ENCODE measurements around the gene REEP1.
"Not testable (repeated sequence)": the region's sequence is repeated elsewhere in the genome, so short reads cannot be mapped to it uniquely, and the experiment has no call there.

Gene REEP1

DNA sequence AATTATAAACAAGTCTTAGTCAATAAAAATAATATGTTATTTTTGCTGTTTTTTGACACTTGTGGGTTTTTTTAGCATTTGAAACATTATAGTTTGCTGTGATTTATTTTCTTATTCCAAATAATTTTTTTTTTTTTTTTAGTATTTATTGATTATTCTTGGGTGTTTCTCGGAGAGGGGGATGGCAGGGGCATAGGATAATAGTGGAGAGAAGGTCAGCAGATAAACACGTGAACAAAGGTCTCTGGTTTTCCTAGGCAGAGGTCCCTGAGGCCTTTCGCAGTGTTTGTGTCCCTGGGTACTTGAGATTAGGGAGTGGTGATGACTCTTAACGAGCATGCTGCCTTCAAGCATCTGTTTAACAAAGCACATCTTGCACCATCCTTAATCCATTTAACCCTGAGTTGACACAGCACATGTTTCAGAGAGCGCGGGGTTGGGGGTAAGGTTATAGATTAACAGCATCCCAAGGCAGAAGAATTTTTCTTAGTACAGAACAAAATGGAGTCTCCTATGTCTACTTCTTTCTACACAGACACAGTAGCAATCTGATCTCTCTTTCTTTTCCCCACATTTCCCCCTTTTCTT lies 8.5 kb upstream of the REEP1 start:
- DNase-seq = not testable (repeated sequence)

DNA sequence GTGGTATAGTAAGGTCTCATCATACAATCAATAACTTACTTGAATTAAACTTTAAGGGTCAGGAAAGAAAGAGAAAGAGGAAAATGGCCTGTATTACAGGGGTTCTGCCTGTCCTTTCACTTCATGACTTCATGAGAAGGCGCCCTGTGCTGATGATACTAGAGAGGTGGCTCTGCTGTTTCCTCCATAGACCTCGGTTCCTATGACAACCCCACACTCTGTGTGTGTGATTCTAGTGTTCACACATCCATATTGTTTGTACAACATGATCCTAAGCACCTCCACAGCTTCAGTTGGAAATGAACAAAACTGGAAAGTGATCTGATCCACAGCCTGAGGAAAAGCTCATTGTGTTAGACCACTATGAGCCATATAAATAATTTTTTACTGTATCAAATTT lies 7.0 kb upstream of the REEP1 start:
- DNase-seq = no peak

DNA sequence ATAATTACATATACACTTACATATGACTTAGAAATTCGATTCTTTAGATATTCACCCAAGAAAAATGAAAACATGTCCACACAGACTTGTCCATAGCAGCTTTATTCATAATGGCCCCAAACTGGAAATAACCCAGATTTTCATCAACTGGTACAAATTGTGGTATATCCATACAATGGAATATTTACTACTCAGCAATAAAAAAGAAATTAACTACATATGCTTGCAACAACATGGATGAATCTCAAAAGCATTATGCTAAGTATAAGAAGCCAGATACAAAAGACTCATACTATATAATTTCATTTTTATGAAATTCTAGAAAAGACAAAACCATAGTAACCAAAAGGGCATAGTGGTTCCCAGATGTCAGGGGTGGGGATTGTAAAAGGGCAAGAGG lies 5.1 kb upstream of the REEP1 start:
- DNase-seq = no peak

DNA sequence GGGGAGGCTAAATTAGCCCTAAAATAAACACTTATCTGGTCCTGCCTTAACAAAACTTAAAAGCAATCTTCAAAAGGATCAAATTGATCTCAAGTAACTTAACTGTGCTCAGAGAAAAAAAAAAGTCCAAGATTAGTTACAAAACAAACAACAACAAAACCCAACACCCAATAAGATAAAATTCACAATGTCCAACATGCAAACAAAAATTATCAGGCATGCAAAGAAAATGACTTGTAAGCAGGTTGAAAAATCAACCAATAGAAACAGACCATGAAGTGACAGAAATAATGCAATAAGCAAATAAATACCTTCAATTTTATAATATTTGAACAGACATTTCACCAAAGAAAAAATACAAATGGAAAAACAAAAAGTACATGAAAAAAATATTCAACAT lies 4.0 kb upstream of the REEP1 start:
- no peak for DNase-seq

DNA sequence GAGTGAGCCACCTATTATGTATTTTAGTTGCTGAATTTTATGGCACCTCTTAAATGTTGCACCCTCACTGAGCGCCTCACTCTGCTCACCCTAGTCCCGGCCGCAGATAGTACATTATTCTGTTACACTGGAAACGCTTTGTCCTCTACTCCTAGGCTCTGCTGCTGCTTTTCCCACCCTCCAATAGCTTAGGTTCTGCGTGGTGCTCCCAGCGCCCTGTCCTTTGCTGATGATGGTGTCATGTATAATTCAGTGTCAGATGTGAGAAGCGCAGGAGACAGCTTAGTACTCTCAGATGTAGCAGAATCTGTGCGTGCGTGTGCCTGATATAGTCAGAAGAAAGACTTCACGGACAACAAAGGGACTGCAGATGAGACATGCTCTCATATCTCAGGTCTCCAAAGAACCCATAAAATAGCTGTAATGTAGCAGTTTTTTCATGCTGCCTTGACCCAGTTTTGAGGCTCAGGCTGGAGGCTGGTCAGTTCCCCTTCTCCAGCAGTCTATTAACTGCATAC lies 1.4 kb upstream of the REEP1 start:
- DNase-seq = no peak

DNA sequence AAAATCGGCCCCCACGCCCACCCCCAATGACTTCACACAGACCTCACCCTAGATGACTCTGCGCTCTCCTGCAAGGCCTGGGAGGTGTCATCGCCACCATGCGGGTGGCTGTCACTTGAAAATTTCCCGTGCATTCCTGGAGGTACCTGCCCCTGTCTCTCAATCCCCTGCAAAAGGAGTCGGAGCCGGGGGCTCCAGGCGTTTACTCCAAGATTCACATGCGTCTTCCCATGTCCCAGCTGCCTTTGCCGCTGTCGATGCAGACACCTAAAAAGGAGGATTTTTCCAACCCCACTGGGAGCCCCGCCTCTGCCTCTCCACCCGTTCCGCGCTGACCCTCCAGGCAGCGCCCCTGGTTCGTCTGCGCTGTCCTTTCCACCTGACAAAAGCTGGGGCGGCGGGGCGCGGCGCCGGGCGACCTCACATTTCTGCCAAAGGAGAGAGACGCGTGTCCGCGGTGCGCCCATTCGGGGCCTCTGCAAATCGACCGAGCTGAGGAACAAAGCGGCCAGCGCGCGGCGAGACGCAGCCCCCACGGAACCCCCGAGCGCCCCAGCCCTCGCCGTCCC lies 667 bp downstream of the REEP1 start:
- DNase-seq = no peak

DNA sequence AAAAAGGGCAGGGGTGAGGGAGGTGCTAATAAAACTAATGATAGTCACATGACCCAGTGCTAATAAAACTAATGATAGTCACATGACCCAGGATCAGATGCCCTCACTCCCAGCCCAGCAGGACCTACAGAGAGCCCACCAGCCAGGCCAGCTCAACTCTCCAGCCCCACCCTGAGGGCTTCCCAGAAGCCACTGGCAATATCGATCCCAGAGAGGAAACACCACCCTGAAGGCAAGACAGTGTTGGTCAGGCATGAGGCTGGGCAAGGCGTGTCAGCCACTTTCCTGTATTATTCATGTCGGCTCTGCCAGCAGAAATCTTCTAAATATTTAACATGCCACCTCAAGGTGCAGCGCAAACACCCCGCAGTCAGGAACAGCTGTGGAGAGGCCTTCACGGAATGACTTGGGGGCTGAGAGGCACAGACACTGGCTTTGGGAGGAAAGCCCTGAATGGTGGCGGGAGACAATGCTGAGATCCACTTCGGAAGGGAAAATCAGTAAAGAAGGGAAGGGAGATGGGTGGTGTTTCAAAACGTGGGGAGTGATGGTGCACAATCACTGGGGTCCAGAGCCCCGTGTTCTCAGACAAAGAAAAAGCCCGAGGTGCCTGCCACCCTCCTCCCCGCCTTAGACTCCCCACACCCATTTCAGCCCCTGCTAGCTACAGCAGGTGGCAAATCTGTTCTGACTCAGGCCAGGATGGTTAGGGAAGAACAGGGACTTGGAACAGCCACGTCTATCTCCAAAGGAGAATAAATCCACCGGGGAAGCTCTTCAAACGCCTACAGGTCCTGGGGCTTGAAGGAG lies 1.4 kb downstream of the REEP1 start:
- DNase-seq = no peak

DNA sequence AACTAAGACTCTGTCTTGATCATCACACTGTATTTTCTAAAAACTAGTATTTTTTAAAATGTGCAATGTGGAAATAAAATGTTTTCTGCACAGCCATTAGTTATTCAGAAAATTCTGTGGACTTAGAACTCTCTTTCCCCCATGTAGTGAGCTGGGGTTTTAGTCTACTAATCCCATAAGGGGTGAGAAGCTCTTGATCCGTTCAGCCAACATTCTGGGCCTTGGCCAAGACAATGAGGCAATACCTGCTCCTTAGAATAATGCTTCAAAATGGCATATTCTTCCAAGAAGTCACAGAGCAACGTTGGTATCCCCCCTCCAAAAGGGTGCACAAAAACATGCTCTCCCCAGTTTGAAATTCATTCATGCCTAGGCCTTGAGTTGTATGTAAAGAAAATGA lies 4.0 kb downstream of the REEP1 start:
- no peak for DNase-seq

DNA sequence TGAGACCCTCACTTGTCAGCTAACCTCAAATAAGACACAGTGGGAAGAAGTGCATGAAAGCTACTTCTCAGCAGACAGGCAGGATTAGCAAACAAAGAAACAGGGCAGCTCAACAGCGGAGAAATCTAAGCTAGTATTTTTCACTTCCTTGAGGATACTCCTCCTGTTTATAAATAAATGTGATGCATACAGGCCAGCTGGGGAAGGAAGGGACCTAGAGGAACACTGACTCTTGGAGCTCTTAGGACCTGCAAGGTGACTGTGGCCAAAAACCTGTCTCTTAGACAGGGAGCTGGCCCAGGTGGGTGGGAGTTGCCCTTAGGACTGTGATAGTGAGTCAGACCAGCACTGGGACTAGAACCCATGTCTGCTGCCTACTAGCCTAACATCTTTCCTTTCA lies 4.8 kb downstream of the REEP1 start:
- DNase-seq = no peak

DNA sequence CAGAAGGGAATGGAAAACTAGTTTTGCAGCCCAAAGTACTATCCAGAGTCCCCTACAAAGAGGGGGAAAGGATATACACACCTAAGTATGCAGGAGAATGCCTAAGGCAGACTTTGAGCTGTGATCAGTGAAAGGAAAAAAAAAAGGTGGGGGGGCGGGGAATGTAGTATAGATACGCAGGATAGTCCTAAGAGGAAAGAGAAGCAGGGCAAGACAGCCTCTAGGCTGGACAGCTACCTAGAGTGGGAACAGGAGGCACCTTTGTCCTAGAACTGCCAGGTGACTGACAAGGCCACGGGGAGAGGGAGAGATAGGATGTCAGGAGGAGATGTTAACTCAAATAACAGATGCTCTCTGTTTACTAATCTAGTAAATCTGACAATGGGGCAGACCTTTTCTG lies 6.0 kb downstream of the REEP1 start:
- DNase-seq = no peak

DNA sequence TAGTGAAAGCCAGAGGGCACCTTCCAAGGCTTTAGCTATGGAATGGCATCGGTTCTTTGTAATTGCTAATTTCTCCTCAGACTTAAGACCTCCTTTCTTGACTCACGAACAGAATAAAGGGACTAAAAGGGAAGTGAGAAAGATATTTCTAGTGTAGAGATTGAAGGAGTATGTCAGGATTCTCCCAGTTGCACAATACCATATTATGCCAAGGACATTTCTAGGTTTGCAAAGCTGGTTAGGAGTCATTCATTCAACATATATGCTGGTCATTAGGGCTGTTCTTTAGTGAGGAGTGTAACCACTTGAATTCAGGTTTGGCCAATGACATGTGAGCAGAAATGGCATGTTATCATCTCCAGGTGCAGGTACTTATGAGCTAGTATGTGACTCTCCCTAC lies 7.4 kb downstream of the REEP1 start:
- DNase-seq = no peak

DNA sequence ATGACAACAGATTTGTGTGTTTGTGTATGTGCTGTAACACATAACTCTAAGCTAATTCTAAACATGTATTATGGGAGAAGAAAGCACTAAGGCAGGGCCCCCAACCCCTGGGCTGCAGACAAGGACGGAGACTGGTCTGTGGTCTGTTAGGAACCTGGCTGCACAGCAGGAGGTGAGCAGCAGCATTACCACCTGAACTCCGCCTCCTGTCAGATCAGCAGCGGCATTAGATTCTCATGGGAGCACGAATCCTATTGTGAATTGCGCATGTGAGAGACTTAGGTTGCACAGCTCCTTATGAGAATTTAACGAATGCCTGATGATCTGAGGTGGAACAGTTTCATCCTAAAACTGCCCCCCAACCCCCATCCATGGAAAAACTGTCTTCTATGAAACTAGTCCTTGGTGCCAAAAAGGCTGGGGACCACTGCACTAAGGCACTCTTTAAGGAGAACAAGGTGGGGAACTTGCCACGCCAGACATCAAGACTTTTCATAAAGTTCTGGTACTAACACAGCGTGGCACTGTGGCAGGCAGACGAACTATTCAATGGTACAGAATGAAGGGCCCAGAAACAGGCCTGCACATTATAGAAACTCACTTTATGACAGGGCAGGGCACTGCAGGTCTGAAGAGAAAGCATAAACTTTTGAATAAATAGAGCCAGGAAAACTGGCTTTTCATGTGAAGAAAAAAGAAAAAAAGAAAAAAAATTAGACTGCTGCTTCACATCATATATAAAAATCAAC lies 14.0 kb downstream of the REEP1 start:
- no peak for DNase-seq

DNA sequence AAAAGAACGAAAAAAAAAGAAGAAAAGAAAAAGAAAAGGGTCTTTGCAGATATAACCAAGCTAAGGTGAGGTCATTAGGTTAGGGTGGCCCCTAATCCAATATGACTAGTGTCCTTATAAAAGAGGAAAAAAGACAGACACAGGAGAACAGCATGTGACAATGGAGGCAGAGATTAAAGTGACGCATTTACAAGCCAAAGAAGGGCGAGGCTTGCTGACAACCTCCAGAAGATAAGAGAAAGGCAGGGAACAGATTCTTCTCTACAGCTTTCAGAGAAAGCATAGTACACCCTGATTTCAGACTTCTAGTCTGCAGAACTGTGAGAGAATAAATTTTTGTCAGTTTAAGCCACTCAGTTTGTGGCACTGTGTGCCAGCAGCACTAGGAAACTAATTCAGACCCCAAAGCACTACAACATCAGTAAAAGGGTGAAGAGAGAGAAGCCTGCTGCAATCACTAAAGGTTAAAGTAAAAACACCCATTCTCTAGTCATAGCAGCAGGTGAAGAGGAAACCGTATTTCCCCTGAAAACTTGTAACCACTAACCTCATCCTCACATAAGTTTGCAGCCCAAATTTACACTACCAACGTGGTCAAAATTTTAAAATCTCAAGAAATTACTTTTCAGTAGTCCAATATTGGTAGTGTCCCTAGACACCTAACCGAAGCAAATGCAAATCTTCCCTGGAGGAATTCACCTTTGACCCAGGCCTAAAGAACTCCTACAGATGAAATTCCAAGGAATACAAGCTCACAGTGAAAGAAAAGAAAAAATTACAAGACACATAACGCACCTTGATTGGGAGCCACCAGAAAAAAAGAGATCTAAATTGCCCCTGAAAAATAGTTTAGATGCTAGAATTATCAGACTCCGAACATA lies 17.5 kb downstream of the REEP1 start:
- DNase-seq = no peak

DNA sequence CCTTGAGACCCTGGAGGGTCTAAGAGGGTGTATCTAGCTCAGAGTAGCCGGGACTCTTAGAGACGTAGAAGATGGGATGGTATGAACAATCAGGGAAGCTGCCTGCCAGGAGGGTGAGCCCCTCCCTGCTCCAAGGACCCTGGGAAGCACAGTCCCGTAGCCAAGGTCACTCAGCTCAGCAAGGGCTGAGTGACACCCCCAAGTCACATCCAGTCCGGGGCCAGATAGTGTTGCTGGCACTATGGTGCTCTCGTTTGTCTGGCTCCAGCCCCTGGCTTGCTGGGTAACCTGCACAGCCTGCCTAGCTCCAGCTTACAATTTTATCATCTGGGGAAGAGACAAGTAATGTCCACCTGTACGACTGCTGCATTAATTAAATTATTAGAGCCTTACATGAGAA lies 22.3 kb downstream of the REEP1 start:
- DNase-seq = no peak

DNA sequence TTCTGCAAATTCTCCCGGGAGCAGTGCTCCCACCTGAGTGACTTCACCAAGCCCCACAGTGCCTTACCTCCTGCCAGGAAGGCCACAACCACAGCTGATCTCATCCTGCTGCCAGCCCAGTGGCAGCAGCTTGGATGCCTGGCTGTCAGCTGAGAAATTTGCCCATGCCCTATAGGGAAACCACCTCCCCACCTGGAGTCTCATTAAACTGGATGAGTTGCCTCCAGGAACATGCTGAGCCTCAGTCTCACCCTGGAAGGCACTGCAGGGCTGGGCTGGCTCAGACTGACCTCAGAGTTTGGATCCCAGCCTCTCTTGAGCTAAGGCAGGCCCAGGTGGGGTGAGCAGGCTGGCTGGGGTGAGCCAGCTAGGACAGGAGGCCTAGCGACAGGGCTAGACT lies 23.3 kb downstream of the REEP1 start:
- DNase-seq = no peak

DNA sequence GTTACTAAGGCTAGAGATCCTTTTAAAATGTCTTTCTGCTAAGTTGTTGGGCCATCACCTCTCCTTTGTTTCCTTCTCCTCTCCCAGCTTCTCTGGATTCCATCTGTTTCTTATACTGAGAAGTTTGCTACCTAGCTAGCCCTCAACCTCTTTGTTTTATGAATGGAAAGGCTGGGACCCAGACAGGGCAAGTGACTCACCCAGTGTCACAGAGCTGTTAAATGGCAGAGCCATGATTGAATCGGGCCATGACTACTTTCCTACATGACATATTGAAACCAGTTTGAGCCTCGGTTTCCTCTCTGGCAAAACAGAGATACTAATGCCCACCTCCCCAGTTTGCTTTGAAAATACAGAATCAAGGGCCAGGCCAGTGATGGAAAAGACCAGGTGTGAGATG lies 24.1 kb downstream of the REEP1 start:
- no peak for DNase-seq

DNA sequence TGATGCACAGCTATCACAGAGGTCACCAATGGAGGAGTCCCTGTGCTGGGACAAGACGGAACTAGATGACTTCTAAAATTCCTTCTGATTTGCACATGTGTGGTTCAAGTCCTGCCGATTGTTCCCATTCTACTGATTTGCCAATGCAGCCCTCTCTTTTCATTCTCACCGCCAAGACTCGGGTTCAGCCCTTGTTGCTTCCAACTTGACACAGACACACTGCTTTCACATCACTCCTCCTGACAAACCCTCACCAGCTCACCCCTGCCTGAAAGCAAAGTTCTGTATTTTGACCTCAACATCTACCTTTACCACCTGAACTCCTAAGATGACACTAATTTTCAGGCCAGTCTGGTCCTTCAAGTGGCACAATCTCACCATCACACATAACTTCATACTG lies 25.5 kb downstream of the REEP1 start:
- no peak for DNase-seq

DNA sequence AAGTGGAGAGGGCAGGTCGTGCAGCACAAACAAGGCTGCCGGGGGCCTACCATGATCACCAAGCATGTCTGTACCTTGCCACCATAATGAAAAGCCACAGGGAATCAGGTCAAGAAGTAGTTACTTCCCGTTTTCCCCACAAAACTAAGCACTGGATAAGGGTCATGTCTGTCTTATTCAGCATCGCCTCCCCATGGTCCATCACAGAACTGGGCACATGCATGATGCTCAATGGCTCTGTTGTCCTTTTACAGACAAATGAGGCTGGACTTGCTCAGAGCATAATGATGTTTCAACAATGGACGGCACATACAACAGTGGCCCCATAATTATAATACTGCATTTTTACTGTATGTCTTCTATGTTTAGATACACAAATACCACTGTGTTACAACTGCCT lies 27.5 kb downstream of the REEP1 start:
- no peak for DNase-seq

DNA sequence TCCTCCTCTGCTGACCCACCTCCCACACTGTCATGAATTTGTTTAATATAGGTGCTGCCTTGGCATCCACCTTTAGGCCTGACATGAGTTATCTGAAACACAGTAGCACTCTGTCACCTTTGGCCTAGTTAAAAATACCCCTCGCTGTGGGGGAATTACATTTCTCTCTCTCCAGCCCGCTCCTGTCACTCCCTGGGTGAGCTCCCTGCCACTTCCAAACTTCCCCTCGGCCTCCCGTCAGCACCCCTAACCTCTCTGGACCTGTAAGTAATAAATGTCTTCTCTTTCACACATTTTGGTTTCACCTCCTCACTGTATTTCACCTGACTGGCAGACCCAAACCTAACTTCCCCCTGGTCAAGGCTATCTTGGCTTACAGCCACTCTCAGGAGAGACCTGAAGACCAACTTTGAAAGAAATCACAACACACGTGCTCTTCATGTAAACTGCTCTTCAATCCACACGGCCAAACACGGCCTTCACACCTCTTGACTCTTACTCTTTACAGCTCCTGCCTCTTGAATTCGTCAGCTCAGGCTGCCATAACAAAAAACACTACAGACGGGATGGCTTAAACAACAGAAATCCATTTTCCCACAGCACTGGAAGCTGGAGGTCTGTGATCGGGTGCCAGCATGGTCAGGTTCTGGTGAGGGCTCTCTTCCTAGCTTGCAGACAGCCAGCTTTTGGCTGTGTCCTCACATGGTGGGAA lies 28.3 kb downstream of the REEP1 start:
- no peak for DNase-seq

DNA sequence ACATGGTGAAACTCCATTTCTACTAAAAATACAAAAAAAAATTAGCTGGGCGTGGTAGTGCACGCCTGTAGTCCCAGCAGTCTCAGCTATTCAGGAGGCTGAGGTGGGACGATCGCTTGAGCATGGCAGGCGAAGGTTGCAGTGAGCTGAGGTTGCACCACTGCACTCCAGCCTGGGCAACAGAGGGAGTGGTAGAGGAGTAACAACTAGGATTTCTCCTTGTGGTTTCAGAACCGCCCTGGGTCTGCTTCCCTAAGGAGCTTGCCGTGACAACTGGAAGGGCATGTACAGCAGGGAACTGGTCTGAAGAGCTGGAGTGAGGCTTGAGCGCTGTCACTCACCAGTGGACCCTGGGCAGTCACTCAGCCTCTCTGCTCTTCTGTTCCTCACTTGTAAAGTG lies 29.1 kb downstream of the REEP1 start:
- no peak for DNase-seq

DNA sequence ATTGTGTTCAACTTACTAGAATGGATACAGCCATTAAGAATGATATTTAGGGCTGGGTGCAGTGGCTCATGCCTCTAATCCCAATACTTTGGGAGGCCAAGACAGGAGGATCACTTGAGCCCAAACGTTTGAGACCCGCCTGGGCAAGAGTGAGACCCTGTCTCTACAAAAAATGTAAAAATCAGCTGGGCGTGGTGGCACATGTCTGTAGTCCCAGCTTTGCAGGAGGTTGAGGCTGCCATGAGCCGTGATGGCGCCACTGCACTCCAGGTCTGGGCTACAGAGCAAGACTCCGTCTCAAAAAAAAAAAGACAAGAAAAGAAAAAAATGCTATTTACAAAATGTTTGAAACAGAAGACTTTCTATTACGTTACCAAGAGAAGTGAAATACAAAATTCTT lies 30.0 kb downstream of the REEP1 start:
- no peak for DNase-seq

DNA sequence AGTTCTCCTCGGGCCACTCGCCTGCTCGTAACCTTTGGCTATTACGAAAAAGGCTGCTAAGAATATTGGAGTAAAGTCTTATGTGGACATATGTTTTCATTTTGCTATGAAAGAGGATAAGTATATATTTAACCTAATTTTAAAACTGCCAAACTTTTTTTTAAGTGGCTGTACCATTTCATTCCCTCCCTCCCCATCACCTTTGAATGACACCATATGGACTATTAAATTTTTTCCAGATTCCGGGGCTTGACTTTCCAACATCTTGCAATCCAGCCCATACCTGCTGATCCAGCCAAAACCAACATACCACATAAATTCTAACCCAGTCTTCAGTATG lies 31.5 kb downstream of the REEP1 start:
- DNase-seq = no peak

Data from activated naive CD4-positive, alpha-beta T cell (primary cell).